ENCODE measurements around the gene OCIAD1.

Gene OCIAD1

GRCh38 chr4:48907706-48908477, 77.0 kb downstream of the OCIAD1 start:
- no peaks in the 10 kb centered on the region for H3K9me3 ChIP-seq (ENCODE audit: control insufficient read depth, insufficient read depth, low read depth, low read length)
- no peak overlapping the region for H3K4me3 ChIP-seq (ENCODE audit: low read depth, low read length)
- H3K9ac ChIP-seq (ENCODE audit: low read length) = no peak overlapping the region
- H3K36me3 ChIP-seq (ENCODE audit: control insufficient read depth, insufficient read depth, low read length) = peaks cover 14% of the 10 kb centered on the region
- peaks cover 16% of the 10 kb centered on the region for H3K4me1 ChIP-seq (ENCODE audit: control insufficient read depth, insufficient read depth, low read length)
- no peaks in the 10 kb centered on the region for H3K27me3 ChIP-seq (ENCODE audit: control insufficient read depth, insufficient read depth, low read length)
- no peak overlapping the region for H3K27ac ChIP-seq (ENCODE audit: low read depth, low read length)

- no peak overlapping the region for H3K9ac ChIP-seq (ENCODE audit: low read length)
- H3K4me1 ChIP-seq (ENCODE audit: control insufficient read depth, insufficient read depth, low read length) = peaks cover 16% of the 10 kb centered on the region
- H3K36me3 ChIP-seq (ENCODE audit: control insufficient read depth, insufficient read depth, low read length) = peaks cover 9% of the 10 kb centered on the region
- no peaks in the 10 kb centered on the region for H3K27me3 ChIP-seq (ENCODE audit: control insufficient read depth, insufficient read depth, low read length)
- no peak overlapping the region for H3K27ac ChIP-seq (ENCODE audit: low read depth, low read length)
- H3K4me3 ChIP-seq (ENCODE audit: low read depth, low read length) = no peak overlapping the region
- H3K9me3 ChIP-seq (ENCODE audit: control insufficient read depth, insufficient read depth, low read depth, low read length) = no peaks in the 10 kb centered on the region
Measured at GRCh38 chr4:48908687-48909086, 77.8 kb downstream of the OCIAD1 start.

DNA sequence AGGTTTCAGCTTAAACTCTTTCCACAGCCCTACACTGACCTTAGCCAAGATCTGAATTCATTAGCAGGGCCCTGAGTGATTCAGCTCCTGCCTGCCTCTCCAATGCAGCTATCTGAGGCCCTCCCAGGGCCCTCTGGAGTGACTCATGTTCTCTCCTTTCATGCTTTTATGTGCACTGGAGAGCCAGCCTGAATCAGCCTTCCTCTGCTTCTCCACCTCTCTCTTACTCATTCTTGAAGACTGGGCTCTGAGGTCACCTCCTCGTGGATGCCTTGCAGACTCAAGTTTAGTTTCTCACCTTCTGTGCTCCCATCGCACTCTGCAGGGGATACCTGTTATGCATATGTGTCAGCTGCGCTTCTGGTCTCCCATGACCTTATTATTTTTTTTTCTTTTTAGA, 78.8 kb downstream of the OCIAD1 start:
- H3K27me3 ChIP-seq (ENCODE audit: control insufficient read depth, insufficient read depth, low read length) = no peaks in the 10 kb centered on the region
- no peak overlapping the region for H3K4me3 ChIP-seq (ENCODE audit: low read depth, low read length)
- no peak overlapping the region for H3K27ac ChIP-seq (ENCODE audit: low read depth, low read length)
- H3K9me3 ChIP-seq (ENCODE audit: control insufficient read depth, insufficient read depth, low read depth, low read length) = no peaks in the 10 kb centered on the region
- peaks cover 16% of the 10 kb centered on the region for H3K4me1 ChIP-seq (ENCODE audit: control insufficient read depth, insufficient read depth, low read length)
- H3K9ac ChIP-seq (ENCODE audit: low read length) = no peak overlapping the region
- H3K36me3 ChIP-seq (ENCODE audit: control insufficient read depth, insufficient read depth, low read length) = peaks cover under 1% of the 10 kb centered on the region; the same call in 1 of the 2 replicates

DNA sequence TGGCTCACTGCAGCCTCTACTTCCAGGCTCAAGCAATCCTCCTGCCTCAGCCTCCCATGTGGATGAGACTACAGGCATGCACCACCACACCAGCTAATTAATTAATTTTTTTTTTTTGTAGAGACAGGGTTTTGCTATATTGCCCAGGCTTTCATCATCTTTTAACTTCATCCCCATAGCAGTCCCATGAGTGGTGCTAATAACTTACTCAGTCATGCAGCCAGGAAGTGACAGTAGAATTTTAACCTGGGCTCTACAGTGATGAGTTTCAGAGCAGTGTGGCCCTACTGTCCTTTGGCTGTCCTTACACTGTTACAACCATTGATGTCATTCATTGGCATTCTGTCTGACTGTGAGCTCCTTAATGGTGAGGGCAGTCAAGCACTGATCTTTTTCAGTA, 79.6 kb downstream of the OCIAD1 start:
- no peak overlapping the region for H3K9ac ChIP-seq (ENCODE audit: low read length)
- no peaks in the 10 kb centered on the region for H3K27me3 ChIP-seq (ENCODE audit: control insufficient read depth, insufficient read depth, low read length)
- H3K9me3 ChIP-seq (ENCODE audit: control insufficient read depth, insufficient read depth, low read depth, low read length) = no peaks in the 10 kb centered on the region
- H3K4me3 ChIP-seq (ENCODE audit: low read depth, low read length) = no peak overlapping the region
- H3K36me3 ChIP-seq (ENCODE audit: control insufficient read depth, insufficient read depth, low read length) = no peaks in the 10 kb centered on the region
- H3K4me1 ChIP-seq (ENCODE audit: control insufficient read depth, insufficient read depth, low read length) = peaks cover 13% of the 10 kb centered on the region
- no peak overlapping the region for H3K27ac ChIP-seq (ENCODE audit: low read depth, low read length)

All from HUES6 (cell line).